GM21526 (cell line): ENCODE measurements around the gene PLEKHA6.

Source experiments
- ATAC-seq: cut with Tn5 transposase; IDR thresholded peaks from one replicate; pipeline ENCODE4 v1.9.1; 2021; ENCODE audit warnings: moderate library complexity; ENCODE audit not compliant: unreplicated experiment, low FRiP score

The PLEKHA6 gene

DNA sequence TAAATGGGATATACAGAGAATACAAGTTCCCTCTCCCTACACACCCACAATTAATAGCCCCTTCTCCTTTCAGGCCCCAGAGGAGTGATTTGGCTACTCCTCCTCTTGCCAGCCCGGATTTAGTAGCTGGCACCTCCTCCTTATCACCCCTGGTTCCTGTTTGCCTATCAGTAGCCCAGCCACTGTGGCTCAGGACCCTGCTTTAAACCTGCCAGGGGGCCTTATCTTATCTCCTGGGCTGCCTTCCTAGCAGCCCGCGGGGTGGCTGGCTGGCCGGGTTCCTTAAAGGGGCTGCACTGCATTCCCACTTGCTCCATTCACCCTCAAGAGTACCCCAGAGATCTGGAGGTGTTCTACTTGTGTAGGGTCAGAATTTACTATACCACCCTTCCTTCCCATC, 70.4 kb downstream of the PLEKHA6 start:
- no peak for ATAC-seq

DNA sequence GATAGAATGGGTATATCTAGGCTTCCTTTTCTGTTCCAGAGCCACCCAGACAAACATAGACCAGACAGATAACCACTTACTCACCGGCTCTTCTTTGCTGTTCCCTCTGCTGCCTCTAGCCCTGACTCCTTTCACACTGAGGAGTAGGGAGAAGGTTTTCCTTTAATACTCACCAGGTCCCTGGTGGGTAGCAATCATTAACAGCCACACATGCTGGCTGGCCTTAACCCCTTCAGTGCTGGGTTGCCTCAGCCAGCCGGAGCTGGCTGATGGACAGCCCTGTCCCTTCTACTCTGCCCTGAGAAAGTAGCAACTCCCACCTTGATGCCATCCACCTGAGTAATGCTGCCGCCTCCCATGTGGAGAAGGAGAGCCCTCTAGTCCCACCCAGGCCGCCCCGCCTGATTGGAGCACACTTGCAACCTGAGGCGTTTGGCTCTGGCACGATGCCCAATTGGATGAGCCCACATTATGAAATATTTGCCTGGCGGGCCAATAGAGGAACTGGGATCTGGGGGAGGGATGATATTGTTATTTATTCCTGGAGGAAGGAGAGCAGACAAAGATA, 71.6 kb downstream of the PLEKHA6 start:
- ATAC-seq = no peak

DNA sequence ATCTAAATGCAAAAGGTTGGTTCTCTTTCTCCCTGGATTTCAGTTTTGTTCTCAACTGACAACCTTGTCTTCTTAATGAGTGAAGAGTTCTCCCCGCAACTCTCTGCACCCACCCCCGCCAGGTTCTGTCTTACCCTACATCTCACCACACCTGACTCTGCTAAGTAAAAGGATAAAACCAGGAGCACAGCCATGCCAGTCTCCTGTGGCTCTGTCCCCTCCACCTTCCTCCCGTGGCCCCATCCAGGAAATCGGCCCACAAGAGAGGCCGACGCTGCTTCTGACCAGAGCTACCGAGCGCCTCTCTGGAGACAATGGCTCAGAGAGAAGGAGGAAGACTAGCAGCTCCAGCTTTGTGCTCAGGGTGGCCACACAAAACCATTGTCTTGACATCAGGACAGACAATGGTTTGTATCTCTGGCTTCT, 72.2 kb downstream of the PLEKHA6 start:
- ATAC-seq = no peak

DNA sequence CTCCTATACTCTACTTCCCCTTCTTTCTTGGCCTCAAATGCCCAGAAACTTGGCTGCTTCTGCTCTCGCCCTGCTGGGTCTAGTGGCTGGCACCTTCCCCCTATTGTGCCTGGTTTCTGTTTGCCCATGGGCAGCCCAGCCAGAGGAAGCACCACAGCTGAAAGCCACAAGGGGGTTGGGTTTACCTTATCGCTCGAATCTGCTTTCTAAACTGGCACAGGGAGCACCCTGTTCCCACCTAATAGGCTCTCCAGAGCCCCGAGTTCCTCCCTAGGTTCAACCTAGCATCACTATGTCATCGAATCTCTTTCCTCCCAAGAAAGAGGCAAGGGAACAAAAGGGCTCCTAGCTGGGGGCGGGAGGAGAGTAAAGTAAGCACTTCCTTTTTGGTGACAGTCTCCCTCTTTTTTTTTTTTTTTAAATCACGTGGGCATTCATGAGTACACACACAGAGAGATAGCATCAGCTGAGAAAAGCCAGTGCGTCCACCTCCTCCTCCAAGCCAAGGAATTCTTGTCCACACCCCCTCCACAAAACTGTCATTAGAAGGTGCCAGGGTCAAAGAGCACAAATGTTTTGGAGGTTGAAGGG, 72.8 kb downstream of the PLEKHA6 start:
- no peak for ATAC-seq

DNA sequence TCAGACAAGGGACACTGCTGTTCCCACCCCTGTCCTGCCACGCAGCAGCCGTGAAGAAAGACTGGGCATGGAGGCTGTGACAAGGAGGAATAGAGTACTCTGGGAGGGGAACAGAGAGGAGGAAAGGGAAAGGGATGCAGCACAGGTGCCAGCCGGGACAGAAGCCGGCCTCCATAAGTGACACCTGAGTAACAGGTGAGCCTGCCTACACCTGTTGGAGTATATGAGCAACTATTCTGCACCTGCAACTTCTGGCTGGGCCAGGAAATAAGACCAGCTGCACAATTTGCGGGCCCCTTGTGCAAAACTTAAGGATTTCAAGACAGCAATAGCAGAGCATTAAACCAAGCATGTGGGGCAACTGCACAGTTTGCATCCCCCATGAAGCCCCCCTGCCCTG, 73.4 kb downstream of the PLEKHA6 start:
- no peak for ATAC-seq

DNA sequence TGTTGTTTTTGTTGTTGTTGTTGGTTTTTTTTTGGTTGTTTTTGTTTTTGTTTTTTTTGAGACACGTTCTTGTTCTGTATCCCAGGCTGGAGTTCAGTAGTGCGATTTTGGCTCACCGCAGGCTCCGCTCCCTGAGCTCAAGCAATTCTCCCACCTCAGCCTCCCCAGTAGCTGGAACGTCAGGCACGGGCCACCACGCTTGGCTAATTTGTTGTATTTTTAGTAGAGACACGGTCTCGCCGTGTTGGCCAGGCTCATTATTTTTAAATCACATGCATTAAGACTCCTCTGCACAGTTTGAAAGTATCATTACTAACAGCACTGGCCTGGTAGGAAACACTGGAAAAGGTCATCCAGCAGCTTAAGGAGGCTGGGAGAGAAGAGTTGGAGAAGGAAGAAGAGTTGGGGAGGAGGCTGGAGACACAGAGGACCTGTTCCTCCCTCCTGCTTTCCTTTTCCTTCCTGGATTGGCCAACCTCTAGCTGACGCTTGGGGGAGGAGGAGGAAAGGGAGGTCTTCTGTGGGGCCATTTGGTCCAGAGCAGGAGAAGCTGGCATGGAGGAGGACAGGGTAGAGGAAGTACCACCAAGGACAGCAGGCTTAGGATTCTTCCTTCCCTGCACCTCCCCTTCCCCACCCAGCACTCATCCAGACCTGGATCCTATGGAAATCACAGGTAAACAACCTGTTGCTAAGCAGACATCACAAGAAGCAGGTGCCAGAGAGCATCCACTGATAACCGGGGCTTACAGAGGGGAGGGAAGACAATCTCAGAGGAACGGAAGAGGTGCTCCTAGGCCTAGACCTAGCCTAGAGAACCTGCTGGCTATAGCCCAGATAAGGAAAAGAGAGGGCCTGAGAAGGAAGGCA, 74.1 kb downstream of the PLEKHA6 start:
- no peak for ATAC-seq

DNA sequence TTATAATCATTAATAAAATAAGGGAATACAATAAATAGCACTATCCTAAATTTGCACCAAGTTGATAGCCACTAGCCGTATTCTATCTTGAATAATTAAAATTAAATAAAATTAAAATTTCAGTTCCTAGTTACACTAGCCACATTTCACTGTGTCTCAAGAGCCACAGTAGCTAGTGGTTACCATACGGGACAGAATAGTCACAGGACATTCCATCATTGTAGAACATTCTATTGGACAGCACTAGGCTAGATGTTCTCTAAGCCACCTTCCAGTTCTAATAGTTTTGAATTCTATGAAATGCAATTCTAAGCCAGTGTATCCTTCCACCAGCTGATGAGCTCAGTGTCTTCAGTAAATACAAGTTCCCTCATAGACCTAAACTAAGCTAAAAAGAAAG, 74.8 kb downstream of the PLEKHA6 start:
- ATAC-seq = no peak

DNA sequence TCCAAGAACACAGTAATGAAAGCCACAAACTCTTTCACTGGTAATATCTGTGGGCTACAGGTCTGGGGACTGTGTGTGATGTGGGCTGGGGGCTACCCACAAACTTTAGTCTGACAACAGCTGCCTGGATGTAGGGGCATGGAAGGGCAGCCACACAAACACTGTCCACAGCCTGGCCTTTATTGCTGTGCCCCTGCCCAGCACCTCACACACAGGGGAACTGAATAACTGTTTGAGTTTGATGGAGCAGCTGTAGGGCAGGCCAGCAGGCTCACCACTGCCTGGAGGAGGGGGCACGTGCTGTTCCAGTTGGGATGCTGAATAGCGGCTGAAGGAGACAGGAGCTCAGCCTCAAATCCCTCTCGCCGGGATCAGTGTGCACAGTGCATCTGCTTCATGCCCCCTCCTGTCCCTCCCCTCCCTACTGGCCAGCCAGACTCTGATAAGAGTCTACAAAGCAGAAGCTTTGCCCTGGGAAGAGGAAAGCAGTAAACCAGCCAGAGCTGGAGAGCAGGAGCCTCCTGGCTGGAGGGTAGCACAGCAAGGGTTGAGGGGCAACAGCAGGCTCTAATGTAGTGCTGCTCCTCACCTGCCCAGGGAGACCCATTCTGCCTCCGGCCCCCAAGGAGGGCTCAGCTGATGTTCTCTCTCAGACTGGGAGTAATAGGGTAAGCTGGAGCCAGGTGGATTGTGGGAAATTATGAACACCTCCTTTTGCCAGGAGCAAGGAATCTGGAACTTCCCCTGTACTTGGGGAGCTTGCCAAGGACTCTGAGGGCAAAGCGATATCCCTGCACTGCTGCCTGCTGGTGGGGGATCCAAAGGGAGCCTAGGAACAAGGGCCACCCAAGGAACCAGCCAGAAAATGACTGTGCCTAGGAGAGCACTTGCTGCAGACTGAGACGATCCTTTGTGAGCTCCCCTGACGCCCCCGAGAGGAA, 75.7 kb downstream of the PLEKHA6 start:
- no peak for ATAC-seq

DNA sequence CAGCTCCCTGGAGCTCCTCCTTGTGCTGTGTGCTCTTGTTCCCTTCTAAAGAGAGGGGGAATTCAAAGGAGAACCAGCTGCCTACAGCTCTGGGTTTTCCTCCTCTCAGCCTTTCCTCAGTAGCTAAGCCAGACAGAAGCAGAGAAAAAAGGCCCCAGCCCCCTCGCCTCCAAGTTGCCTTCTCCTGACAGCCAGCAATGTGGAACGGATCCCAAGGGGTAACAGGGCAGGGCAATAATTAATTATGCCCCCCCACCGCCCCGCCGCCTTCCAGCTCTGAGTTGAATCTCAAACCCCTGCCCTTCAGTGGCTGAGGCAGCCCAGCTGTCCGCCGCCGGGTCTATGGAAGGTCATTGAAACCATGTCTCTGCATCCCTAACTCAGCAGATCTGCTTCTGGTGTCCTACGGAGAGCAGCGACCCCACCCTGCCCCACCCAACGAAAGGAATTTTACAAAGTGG, 76.9 kb downstream of the PLEKHA6 start:
- ATAC-seq = no peak

DNA sequence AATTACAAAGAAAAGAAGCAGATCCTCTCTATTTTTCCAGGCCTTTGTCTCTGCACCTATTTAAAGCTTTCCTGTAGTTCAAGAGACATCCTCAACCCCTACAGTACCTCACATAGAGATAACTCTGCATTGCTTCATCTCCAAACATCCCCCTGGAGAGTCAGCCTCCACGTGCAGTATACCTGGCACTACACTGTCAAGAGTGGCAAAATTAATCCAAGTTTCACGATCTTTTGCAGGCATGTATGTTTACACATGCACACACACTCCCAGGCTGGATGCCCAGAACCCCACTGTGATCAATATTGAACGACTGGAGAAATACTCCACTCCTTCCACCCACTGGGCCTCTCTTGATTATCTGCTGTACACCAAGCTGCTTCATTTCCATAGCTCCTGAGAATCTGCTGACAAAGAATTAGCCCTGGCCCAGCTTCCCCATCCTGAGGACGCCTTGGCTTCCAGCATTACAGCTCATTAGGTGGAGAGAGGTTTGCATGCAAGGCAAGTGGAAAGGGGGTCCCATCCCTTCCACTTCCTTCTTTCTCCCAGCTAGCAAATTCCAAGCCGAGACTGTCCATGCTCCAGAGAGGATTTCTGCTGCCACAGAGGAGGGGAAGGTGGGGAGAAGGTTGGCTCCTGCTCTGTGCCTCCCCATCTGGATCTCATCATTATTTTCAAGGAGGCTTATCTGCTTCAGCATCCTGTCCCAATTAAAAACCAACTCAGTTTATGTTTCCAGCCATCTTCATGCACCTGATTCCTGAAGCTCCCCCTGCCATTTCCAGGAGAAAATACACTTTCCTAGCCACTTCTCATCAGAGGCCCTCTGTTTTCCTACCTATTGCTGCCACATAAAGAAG, 79.4 kb downstream of the PLEKHA6 start:
- no peak for ATAC-seq

DNA sequence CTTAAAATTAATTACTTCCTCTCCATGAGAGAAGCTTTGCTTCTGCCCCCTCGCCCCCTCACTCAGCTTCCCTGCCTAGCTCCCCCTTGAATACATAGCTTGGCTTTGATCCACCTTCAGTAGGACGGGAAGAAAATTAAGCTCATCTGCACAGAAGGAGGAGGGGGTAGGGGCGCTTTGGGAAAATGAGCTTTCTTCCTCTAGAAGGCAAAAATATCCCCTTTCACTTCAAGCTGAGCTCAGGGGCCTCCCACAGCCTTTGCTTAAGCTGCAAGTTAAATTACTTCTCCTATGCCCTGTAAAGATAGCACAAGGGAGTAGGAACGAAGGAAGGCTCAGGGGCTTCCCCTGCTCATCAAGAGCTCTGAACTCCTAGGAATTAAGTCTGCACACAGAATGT, 80.8 kb downstream of the PLEKHA6 start:
- no peak for ATAC-seq

DNA sequence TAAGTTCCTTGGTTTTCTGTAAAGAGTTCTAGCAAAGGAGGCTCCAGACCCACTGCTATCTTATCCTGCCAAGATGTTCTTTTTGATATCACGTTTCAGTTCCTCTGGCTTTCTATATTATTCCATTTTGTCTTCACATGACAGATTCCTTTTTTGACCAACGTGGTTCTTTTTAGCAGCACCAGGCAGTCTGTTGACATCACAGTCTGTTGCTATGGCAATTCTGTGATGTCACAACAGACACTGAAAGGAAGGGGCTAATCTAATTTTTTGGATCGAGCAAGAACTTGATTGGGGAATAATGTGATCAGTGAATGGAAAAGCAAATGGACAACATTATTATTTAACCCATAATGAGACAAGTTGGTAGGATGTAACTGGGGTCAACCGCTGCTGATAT, 81.5 kb downstream of the PLEKHA6 start:
- no peak for ATAC-seq

DNA sequence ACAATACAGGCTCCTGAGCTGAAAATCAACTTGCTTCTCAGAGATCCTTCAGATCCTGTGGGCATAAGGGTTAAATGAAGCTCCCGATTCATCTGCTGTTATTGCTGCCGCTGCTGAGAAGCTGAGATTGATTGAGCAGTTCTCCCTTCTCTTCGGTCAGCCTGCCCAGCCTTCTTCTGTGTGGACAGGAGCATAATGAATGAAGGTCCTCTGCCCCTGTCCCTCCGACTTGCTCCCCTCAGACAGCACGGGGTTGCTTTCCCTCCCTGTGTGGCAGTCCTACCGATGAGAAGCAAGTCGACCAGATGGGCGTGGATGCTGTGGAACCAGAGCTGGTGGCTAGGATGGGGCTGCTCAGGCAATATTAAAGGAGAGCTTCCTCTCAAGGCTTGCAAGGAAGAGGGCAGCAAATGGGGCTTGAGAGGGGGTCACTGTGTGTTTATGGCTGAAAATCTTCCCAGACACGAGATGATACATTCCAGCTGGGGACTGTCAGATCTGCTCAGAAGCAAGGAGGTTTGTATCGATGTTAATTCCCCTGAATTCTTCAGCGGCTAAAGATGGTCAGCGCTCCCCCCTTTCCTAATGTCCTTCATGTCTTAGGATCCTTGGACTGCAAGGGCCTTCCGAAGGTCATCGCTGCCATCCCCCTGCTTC, 82.0 kb downstream of the PLEKHA6 start:
- ATAC-seq = no peak

DNA sequence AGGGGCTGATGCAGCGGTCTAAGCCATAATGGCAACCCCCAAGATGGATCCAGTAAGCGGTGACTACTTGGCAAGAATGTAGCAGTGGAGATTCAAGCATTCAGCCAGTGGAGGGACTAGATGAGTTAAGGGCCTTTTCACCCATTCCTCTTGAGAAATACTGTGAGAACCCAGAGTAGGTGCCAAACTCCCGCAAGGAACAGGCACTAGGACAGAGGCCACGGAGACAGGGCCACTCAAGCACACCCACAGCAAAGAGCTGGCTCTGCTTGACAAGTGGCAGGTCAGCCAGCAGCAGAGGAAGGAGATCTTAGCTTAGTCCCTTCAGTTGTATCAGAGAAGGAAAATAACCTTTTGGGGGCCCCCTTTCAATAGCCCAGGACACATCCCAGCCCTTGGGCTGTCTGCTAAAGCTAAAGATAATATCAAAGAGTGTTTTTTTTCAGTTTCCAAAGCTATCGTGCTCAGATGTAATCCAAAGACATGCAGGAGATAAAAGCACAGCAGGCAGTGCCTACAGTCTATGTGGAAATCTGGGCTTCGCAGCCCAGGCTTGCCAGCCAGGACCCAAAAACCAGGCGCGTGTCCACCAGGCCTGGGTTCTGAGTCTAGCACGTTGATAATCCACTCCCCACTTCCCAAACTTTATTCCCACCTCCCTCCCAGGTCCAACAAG, 83.9 kb downstream of the PLEKHA6 start:
- ATAC-seq = no peak

DNA sequence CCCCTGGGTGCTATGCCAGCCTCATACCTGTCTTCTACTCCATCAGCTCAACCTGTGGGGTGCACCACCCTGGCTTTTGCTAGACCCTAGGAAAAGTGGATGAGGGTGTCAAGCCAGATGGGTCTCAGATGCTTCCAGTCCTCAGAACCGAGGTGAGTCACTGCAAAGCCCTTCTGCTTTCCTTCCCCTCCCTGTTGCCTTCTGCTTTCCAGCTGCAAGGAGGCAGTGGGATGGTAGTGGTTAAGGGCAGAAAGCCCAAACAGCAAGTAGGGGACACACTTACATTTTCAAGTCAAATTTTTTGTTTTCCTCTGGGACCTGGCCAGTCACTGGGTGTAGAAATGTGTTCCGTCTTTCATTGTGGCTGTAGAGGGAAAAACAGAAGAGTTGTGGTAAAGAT, 85.3 kb downstream of the PLEKHA6 start:
- no peak for ATAC-seq

DNA sequence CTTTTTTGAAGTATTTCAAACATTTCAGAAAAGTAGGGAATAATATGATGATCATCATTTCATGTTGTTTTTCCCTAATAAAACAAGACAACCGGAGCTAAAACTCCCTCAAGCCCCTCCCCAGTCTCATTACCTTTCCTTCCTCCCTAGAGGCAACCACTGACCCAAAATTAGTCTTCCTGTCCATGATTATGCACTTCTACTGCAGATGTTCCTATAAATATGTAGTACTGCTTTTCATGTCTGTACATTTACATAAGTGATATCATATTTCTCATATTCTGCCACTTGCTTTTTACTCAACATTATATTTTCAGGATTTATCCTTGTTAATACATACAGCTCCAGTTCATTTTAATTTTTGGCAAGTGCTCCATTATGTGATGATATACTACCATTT, 87.2 kb downstream of the PLEKHA6 start:
- ATAC-seq = no peak

DNA sequence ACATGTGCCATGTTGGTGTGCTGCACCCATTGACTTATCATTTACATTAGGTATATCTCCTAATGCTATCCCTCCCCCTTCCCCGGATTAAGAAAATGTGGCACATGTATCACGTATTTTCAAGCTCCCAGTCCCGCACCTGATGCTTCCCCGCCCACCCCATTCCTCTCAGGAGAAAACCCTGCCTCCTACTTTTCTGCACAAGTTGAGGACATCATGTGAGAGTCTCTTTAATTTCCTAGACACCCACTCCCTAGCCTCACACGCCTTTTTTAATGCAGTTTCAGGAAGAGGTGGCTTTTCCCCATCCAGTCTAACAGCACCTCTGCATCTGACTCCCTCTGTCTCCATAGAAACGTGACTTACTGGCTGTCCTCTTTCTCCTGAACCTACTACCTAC, 87.8 kb downstream of the PLEKHA6 start:
- no peak for ATAC-seq

DNA sequence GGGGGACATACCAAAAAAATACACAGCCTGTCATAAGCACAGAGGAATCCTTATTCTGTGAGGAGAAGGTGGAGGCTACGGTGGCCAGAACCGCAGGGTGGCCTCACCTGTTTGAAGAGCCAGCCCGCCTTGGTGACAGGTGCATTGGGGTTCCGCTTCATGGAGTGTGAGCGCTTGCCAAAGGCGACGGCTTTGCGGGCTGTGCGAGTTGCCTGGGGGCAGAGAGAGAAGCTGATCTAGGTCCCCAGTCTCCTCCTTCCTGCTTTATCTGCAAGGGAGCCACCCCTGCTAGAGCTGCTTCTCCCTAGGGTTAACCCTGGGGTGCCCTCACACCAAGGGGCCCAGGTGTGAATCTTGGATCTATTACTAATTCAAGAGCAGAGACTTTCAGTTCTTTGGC, 91.6 kb downstream of the PLEKHA6 start:
- no peak for ATAC-seq

DNA sequence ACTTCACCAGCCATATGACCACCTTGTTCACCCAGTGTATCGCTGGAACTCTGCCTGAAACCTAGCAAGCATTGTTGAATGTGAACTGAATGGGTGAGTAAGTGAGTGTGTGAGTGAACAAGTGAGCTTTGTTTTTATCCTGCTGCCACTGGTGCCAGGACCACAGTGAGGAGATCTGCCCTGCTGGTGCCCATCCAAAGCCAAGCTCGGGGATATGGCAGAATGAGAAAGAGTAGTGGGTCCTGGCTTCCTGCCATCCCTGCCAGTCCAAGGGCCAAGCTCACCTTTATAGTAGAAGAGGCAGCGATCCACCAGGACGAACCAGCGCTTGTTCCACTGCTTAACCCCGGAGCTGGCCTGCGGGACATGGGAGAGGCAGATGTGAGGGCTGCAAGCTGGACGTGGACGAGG, 92.5 kb downstream of the PLEKHA6 start:
- no peak for ATAC-seq
